Hematopoietic multipotent progenitor cell treated with erythropoietin and hydrocortisone succinate and interleukin-3 and kit ligand, for 17 days (in vitro differentiated cells): ENCODE results near the gene WDR1.
A peak's percentile ranks its signal among the peaks of the same experiment; 100 is the strongest.

Experiments
- DNase-seq: peaks from one replicate; pipeline ENCODE4 v3.0.0-alpha.2; 2015; ENCODE audit warnings: low spot score

The WDR1 gene

GRCh38 chr4:10116569-10117358, at the start of gene WDR1:
Gene WDR1 (minus strand): TSS chr4:10116799. CDS start chr4:10116666, 133 bp downstream.
- peak; percentile 90 for DNase-seq

- DNase-seq, result peak; percentile 34
These were observed 48.3 kb upstream of the WDR1 start for GRCh38 chr4:10164877-10165283.

- DNase-seq, result no peak
These were observed 46.7 kb upstream of the WDR1 start for GRCh38 chr4:10163296-10163695.

GRCh38 chr4:10162341-10163000, 45.9 kb upstream of the WDR1 start:
- DNase-seq, result no peak

GRCh38 chr4:10161840-10162239, 45.2 kb upstream of the WDR1 start:
- DNase-seq, result no peak

GRCh38 chr4:10161146-10161545, 44.5 kb upstream of the WDR1 start:
- DNase-seq, result no peak

GRCh38 chr4:10160281-10160856, 43.8 kb upstream of the WDR1 start:
- DNase-seq, result no peak

- no peak for DNase-seq
These were observed 43.1 kb upstream of the WDR1 start for GRCh38 chr4:10159671-10160070.

GRCh38 chr4:10158333-10158942, 41.8 kb upstream of the WDR1 start:
- no peak for DNase-seq

GRCh38 chr4:10157478-10158332, 41.1 kb upstream of the WDR1 start:
- DNase-seq, result peak; percentile 59

GRCh38 chr4:10154241-10154640, 37.6 kb upstream of the WDR1 start:
- no peak for DNase-seq

- no peak for DNase-seq
These were observed 36.6 kb upstream of the WDR1 start for GRCh38 chr4:10153161-10153560.

- no peak for DNase-seq
These were observed 34.6 kb upstream of the WDR1 start for GRCh38 chr4:10151182-10151581.

GRCh38 chr4:10144966-10145365, 28.4 kb upstream of the WDR1 start:
- no peak for DNase-seq

GRCh38 chr4:10144479-10144878, 27.9 kb upstream of the WDR1 start:
- no peak for DNase-seq

- no peak for DNase-seq
These were observed 26.6 kb upstream of the WDR1 start for GRCh38 chr4:10143171-10143570.

GRCh38 chr4:10140866-10141759, 24.5 kb upstream of the WDR1 start:
- DNase-seq, result no peak

- no peak for DNase-seq
These were observed 22.9 kb upstream of the WDR1 start for GRCh38 chr4:10139518-10139917.

- no peak for DNase-seq
These were observed 18.7 kb upstream of the WDR1 start for GRCh38 chr4:10135260-10135659.

GRCh38 chr4:10134141-10134540, 17.5 kb upstream of the WDR1 start:
- DNase-seq, result no peak

GRCh38 chr4:10131202-10131601, 14.6 kb upstream of the WDR1 start:
- DNase-seq, result no peak
